ENCODE measurements around the gene LDLRAD4. TPM values are rescaled to one million over a fixed set of nuclear protein-coding genes. Genes with fewer than 3 reads are reported as not detected.

LDLRAD4 gene
- total and polyA plus RNA-seq, 2 experiments from 2014 or later = 0.73 to 1.9 TPM

GRCh38 chr18:13645093-13645492, 426.5 kb downstream of the LDLRAD4 start (continued):
- TF ChIP-seq, protein P1, sequence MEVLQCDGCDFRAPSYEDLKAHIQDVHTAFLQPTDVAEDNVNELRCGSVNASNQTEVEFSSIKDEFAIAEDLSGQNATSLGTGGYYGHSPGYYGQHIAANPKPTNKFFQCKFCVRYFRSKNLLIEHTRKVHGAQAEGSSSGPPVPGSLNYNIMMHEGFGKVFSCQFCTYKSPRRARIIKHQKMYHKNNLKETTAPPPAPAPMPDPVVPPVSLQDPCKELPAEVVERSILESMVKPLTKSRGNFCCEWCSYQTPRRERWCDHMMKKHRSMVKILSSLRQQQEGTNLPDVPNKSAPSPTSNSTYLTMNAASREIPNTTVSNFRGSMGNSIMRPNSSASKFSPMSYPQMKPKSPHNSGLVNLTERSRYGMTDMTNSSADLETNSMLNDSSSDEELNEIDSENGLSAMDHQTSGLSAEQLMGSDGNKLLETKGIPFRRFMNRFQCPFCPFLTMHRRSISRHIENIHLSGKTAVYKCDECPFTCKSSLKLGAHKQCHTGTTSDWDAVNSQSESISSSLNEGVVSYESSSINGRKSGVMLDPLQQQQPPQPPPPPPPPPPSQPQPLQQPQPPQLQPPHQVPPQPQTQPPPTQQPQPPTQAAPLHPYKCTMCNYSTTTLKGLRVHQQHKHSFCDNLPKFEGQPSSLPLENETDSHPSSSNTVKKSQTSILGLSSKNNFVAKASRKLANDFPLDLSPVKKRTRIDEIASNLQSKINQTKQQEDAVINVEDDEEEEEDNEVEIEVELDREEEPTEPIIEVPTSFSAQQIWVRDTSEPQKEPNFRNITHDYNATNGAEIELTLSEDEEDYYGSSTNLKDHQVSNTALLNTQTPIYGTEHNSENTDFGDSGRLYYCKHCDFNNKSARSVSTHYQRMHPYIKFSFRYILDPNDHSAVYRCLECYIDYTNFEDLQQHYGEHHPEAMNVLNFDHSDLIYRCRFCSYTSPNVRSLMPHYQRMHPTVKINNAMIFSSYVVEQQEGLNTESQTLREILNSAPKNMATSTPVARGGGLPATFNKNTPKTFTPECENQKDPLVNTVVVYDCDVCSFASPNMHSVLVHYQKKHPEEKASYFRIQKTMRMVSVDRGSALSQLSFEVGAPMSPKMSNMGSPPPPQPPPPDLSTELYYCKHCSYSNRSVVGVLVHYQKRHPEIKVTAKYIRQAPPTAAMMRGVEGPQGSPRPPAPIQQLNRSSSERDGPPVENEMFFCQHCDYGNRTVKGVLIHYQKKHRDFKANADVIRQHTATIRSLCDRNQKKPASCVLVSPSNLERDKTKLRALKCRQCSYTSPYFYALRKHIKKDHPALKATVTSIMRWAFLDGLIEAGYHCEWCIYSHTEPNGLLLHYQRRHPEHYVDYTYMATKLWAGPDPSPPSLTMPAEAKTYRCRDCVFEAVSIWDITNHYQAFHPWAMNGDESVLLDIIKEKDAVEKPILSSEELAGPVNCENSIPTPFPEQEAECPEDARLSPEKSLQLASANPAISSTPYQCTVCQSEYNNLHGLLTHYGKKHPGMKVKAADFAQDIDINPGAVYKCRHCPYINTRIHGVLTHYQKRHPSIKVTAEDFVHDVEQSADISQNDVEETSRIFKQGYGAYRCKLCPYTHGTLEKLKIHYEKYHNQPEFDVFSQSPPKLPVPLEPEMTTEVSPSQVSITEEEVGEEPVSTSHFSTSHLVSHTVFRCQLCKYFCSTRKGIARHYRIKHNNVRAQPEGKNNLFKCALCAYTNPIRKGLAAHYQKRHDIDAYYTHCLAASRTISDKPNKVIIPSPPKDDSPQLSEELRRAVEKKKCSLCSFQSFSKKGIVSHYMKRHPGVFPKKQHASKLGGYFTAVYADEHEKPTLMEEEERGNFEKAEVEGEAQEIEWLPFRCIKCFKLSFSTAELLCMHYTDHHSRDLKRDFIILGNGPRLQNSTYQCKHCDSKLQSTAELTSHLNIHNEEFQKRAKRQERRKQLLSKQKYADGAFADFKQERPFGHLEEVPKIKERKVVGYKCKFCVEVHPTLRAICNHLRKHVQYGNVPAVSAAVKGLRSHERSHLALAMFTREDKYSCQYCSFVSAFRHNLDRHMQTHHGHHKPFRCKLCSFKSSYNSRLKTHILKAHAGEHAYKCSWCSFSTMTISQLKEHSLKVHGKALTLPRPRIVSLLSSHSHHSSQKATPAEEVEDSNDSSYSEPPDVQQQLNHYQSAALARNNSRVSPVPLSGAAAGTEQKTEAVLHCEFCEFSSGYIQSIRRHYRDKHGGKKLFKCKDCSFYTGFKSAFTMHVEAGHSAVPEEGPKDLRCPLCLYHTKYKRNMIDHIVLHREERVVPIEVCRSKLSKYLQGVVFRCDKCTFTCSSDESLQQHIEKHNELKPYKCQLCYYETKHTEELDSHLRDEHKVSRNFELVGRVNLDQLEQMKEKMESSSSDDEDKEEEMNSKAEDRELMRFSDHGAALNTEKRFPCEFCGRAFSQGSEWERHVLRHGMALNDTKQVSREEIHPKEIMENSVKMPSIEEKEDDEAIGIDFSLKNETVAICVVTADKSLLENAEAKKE (CRISPR knock-in tag; IDR thresholded peaks at IDR 0.05) = no peak

GRCh38 chr18:13646633-13647032, 428.1 kb downstream of the LDLRAD4 start:
- ATAC-seq = no peak
- no peak overlapping the region for H2AFZ ChIP-seq
- H3K79me2 ChIP-seq (replicated peaks; ENCODE audit: insufficient read depth) = no peaks in the 10 kb centered on the region
- no peak for DNase-seq (ENCODE audit: low spot score)
- Mint-ChIP-seq H3K4me1 (peaks cover 5% of the 10 kb centered on the region; the same call in 1 of the 3 replicates), H3K27me3 (ENCODE audit: insufficient read depth, low read depth, poor library complexity) (peaks cover 4% of the 10 kb centered on the region), H3K4me3 (no peak overlapping the region), H3K36me3 (ENCODE audit: low read depth) (no peaks in the 10 kb centered on the region), H3K27ac (no peak overlapping the region), H3K9me3 (no peaks in the 10 kb centered on the region)
- H3K4me2 ChIP-seq = no peak overlapping the region
- no peaks in the 10 kb centered on the region for H3K9me2 ChIP-seq (ENCODE audit: insufficient read depth)
- no peaks in the 10 kb centered on the region for H3F3A ChIP-seq (replicated peaks; ENCODE audit: low read depth)
- no peaks in the 10 kb centered on the region for H4K20me1 ChIP-seq (replicated peaks; ENCODE audit: insufficient read depth)
- H3K4me3 ChIP-seq = no peak overlapping the region
- H3K27ac ChIP-seq (ENCODE audit: low read depth) = no peak overlapping the region
- peaks cover 8% of the 10 kb centered on the region; the same call in 1 of the 2 replicates for H3K27me3 ChIP-seq (ENCODE audit: insufficient read depth)
- no peaks in the 10 kb centered on the region for H3K36me3 ChIP-seq (ENCODE audit: insufficient read depth)
- no peaks in the 10 kb centered on the region for H3K4me1 ChIP-seq (ENCODE audit: insufficient read depth)
- TF ChIP-seq, protein P2, sequence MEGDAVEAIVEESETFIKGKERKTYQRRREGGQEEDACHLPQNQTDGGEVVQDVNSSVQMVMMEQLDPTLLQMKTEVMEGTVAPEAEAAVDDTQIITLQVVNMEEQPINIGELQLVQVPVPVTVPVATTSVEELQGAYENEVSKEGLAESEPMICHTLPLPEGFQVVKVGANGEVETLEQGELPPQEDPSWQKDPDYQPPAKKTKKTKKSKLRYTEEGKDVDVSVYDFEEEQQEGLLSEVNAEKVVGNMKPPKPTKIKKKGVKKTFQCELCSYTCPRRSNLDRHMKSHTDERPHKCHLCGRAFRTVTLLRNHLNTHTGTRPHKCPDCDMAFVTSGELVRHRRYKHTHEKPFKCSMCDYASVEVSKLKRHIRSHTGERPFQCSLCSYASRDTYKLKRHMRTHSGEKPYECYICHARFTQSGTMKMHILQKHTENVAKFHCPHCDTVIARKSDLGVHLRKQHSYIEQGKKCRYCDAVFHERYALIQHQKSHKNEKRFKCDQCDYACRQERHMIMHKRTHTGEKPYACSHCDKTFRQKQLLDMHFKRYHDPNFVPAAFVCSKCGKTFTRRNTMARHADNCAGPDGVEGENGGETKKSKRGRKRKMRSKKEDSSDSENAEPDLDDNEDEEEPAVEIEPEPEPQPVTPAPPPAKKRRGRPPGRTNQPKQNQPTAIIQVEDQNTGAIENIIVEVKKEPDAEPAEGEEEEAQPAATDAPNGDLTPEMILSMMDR (conservative IDR thresholded peaks at IDR 0.05; ENCODE audit: low read depth in 2 of 2) = no peak
- TF ChIP-seq STAT1 (IDR thresholded peaks at IDR 0.05; ENCODE audit: unreplicated experiment) = no peak
- TF ChIP-seq NANOG (IDR thresholded peaks at IDR 0.05; ENCODE audit: borderline replicate concordance) = no peak
- no peak for TF ChIP-seq ZNF114 (CRISPR knock-in tag; IDR thresholded peaks at IDR 0.05)
- TF ChIP-seq REST (IDR thresholded peaks at IDR 0.05; ENCODE audit: unreplicated experiment) = no peak
- TF ChIP-seq ZNF331 (CRISPR knock-in tag; IDR thresholded peaks at IDR 0.05; ENCODE audit: low read depth) = no peak
- no peak for TF ChIP-seq EZH2 (IDR thresholded peaks at IDR 0.05; ENCODE audit: low read depth, unreplicated experiment)
- TF ChIP-seq JUNB (IDR thresholded peaks at IDR 0.05; ENCODE audit: unreplicated experiment) = no peak
- no peak for TF ChIP-seq POLR2AphosphoS5 (IDR thresholded peaks at IDR 0.05; ENCODE audit: low read depth)

Data from GM23338 (cell line).